ENCODE results near the gene ACR.

The ACR gene

DNA sequence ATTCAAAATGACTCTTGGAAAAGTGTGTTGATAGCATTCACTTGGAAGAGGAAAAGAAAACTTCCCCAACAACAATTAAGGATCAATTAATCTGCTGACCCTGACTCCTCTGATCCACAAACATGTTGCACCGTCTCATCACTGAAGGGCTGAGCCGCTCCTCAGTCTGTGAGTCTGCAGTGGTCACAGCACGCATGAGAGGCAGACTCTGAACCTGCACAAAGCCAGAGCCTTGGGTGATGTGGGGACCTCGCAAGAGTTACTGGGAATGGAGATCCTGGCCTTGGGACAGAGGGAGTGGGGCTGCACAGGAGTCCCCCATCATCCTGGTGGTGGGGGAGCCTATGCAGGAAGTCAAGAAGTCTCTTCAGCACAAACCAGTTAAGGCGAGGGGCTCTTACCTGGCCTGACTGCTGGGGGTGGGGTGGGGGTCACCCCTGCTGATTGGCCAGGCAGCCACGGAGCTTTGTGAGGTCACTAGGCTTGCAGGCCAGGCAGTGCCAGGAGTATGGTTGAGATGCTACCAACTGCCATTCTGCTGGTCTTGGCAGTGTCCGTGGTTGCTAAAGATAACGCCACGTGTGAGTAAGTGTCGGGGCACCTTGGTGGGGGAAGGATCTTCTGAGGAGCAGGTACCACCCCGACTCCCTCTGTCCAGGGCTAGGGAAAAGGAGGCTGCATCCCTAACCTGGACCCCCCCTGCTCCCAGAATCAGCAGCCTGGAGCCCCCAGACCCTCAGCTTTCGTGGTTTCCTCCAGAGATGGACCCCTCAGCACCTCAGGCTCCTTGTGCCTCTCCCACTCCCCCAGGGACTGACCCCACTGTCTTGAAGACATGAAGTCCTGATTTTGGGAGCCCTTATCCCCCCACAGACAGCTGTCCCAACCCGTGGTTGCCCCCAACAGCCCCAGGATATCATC is at the start of gene ACR:
Gene ACR (plus strand): TSS at position 477 of the 921 bp plus-strand sequence. CDS start 32 bp downstream, at position 509.
- DNase-seq: no peak

DNA sequence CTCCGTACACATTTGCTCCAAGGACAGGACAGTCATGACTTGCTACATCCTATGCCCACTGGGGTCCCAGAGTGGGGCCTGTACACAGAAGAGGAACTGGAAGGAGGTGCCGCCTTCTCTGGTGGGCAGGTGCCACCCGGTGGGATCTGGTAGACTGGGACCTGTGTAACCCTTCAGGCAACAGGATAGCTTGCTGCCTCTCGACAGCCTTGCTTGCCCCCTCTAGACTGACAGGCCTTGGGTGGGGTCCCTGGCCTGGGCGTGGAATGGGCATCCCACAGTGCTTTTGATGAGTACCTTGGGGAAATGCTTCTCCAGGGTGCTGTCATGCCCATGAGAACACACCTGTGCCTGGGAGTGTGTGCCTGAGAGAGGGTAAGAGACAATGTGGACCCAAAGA is 49.6 kb upstream of the ACR start:
- DNase-seq: no peak

DNA sequence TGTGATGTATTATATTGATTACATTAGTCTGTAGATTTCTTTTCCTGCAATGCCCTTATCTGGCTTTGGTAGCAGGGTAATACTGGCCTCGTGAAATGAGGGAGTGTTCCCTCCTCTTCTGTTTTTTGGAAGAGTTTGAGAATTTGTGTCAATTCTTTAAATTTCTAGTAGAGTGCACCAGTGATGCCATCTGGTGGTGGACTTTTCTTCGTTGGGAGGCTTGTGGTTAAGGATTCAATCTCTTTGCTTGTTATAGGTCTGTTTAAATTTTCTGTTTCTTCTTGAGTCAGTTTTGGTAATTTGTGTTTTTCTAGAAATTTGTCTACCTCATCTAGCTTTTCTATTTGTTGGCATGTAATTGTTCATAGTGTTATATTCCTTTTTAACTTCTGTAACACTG is 46.5 kb upstream of the ACR start:
- no peak for DNase-seq

DNA sequence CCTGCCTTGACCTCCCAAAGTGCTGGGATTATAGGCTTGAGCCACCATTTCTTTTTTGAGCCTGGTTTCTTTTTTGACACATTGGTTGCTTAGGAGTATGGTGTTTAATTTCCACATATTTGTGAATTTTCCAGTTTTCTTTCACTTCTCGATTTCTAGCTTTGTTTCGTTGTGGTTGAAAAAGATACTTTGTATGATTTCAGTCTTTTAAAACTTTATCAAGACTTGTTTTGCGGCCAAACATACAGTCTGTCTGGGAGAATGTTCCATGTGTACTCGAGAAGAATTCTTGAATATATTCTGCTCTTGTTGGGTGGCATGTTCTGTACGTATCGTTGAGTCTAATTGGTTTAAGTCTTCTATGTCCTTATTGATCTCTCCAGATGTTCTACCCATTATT is 44.5 kb upstream of the ACR start:
- no peak for DNase-seq

DNA sequence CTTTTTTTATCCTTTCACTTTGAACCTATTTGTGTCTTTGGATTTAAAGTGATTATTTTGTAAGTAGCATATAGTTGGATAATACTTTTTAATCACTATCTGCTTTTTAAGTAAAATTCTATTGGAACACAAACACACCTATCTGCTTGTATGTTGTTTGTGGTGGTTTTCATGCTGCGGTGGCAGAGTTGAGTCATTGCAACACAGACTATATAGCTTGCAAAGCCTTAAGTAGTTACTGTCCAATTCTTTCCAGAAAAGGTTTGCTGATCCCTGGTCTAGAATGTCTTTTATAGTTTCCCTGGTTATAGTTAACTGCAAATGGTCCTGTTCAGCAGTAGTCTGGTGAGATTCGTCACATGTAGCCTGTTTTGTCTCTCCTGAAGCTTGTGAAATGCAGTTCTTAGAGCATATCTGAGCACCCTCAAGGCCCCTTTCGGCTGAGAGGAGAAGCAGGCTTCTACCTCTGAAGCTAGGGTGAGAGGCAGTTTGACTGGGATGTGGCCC is 43.9 kb upstream of the ACR start:
- no peak for DNase-seq

DNA sequence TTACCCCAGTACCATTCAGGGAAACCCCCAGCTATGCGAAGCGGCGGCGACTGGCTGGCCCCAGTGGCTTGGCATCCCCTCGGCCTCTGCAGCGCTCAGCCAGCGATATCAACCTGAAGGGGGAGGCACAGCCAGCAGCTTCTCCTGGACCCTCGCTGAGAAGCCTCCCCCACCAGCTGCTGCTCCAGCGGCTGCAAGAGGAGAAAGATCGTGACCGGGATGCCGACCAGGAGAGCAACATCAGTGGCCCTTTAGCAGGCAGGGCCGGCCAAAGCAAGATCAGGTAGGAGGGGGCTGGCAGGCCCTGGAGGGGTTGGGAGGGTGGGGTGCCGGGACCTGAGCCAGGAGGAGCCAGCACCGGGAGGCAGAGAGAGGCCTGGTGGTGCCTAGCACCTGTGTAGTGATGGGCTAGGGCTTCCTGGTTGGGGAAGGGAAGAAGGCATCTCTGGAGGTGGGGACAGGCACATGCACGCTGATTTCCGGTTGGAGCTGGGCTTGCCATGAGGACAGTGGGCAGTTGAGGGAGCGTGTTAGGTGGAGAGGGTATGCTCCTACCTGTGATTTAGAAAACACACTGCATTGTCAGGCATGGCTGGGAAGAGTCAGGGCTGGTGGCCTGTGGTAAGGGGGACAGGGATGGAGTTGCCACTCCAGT is 43.1 kb upstream of the ACR start:
- DNase-seq: no peak

GRCh38 chr22:50695421-50696250 is 42.4 kb upstream of the ACR start:
- DNase-seq: no peak

- DNase-seq: no peak
These were observed 41.7 kb upstream of the ACR start for GRCh38 chr22:50696251-50696798.

GRCh38 chr22:50696799-50697561 is 41.0 kb upstream of the ACR start:
- no peak for DNase-seq

DNA sequence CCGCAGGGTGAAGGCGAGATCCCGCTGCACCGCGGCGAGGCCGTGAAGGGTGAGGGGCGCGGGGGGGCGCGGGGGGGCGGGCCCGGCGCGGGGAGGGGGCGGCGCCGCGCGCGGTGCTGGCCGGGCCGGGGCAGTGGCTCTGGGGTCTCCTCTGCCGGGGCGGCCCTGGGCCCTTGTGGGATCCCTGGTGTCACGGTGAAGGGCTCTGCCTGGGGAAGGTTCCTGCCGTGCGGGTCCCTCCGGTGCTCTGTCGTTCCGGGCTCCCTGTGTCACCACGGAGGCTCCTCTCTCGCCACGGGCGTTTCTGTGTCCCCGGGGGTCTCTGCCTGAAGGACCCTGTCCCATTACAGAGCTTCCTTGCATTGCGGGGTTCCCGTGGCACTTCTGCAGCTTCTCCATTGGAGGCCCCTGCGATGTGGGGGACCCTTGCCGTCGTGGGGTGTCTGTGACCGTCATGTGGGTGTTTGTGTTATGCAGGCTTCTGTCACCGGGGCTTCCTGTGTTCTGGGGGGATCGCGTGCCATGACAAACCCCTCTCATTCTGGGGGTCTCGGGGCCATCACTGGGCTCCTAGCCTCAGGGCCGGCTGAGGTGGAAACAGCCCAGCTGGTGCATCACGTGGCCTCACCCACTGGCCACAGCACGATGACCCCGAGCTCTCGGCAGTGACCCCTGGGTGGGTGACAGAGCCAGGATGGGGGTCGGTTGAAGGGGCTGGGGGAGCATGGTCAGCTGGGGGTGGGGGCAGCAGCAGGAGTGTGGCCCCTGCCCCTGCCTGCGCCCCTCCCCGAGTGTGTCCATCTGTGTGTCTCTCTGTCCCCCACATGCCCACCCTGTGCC is 40.1 kb upstream of the ACR start:
- no peak for DNase-seq

DNA sequence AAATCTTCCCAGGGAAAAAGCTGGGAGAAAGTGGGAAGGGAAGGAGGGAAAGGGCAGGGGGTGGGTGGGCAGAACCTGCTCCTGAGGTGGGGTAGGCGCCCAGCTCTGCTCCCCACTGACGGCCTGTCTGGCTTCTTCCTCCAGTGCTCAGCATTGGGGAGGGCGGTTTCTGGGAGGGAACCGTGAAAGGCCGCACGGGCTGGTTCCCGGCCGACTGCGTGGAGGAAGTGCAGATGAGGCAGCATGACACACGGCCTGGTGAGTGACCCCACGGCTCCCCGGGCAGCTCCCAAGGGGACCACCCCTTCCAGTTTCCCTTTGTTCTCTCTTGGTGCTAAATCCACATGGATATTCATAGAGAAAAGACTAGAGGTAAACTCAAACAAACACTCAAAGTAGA is 39.5 kb upstream of the ACR start:
- DNase-seq: no peak

GRCh38 chr22:50699001-50699755 is 38.8 kb upstream of the ACR start:
- DNase-seq: no peak

DNA sequence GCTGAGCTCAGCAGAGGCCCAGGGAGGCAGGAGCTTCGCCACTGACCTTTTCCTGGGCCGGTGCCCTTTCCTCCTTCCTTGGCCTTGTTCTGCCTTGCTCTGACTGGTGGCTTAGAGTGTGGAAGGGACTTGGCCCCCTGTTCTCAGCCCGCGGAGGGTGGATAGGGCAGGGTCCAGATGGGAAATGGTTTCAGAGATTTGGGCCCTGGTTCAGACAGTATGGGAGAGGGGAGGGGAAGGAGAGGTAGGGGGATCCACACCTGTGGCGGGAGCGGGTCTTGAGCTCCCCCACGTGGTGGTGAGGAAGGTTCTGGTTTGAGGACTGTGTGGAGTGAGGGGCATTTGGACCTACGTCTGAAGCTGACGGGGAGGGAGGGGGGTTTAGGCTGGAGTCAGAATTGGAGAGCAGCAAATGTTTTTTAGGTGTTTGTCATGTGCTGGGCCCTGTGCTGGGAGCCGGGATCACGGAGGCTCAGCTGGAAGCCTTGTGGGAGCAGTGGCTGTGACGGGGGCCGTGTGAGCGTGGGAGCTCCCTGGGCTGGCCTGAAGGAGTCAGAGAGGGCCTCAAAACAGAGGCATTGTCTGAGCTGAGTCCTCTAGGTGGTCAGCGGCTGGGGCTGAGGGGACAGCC is 38.1 kb upstream of the ACR start:
- no peak for DNase-seq

DNA sequence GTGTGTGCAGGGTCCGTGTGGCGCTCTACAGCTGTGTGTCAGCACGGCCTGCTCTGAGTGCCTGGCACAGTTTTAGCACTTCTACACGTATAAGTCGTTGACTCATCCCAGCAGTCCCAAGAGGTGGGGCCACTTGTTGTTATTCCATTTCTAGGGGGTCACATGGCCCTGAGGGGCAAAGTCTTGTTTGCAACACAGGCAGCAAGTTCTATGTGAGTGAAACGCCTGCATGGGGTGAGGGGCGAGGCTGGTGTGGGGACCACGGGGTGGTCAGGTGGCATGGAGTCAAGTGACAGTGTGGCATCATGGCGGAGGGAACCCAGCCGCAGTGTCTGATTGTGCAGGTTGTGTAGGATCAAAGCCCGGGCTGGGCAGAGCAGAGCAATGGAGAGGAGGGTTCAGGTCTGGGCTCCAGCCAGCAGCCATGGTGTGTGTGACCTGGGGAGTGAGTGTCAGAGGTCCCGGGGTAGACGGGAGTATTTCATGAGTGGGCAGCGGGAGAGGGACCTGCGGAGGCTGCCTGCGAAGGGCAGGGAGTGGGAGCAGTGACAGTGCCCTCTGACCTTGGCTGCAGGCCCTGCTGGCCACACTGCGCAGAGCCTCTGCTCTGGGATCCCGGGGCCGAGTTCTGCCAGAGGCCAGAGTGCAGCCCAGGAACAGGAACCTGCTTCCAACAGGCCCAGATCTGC is 37.5 kb upstream of the ACR start:
- DNase-seq: no peak

DNA sequence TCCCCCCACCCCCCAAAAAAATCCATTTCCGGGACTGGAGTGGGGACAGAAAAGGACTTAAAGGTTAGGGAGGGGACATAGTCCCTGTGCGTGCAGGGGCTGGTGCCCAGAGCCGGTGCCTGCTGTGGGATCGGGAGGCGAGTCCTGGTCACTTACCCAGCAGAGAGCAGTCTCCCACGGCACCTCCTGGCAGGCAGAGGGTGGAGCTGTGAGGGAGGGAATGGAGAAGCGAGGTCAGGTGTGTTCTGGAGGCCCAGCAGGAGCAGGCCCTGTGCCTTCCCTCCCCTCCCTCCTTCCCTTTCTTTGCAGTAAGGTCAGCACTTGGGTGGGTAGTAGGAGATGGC is 37.0 kb upstream of the ACR start:
- no peak for DNase-seq

GRCh38 chr22:50701428-50702154 is 36.4 kb upstream of the ACR start:
- no peak for DNase-seq

DNA sequence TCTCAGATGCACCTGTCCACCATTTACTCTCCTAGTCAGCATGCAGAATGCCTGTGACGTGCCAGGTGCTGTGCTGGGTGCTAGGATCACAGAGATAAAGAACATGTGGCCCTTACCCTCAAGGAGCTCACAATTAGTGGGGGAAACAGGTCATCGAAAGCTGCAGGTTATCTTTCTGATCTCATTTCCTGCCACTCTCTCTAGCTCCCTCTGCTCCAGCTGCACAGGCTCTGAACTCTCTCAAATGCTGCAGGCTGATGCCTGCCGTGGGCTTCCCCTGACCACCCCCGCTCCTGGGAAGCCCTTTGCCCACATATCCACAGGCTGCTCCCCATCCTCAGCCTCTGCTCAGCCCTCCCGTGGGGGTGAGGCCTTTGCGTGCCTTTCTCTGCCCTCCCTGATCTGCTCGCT is 35.7 kb upstream of the ACR start:
- DNase-seq: no peak
